Progenitor cell of endocrine pancreas (in vitro differentiated cells): ENCODE results near the gene RUNDC3A. TPM values are rescaled to one million over a fixed set of nuclear protein-coding genes. Genes with fewer than 3 reads are reported as not detected.

ENCODE experiments used
- DNase-seq: peaks from one replicate; pipeline ENCODE4 v3.0.0; 2021; ENCODE audit warnings: low spot score; ENCODE audit not compliant: unreplicated experiment
- H3K27ac Mint-ChIP-seq: 2 replicates; pipeline ENCODE4 v1.8.0; 2021; ENCODE audit warnings: mild to moderate bottlenecking, moderate library complexity, mixed read lengths
- H3K27me3 Mint-ChIP-seq: 2 replicates; pipeline ENCODE4 v1.8.0; 2021; ENCODE audit warnings: mixed read lengths
- H3K36me3 Mint-ChIP-seq: 2 replicates; pipeline ENCODE4 v1.8.0; 2022; ENCODE audit warnings: mixed read lengths; ENCODE audit not compliant: insufficient read depth
- H3K4me1 Mint-ChIP-seq: 2 replicates; pipeline ENCODE4 v1.8.0; 2021; ENCODE audit warnings: low read depth, mixed read lengths
- H3K4me3 Mint-ChIP-seq: 2 replicates; pipeline ENCODE4 v1.8.0; 2021; ENCODE audit warnings: low read depth, mild to moderate bottlenecking, moderate library complexity, mixed read lengths
- H3K9me3 Mint-ChIP-seq: 2 replicates; pipeline ENCODE4 v1.8.0; 2021; ENCODE audit warnings: low read depth, mixed read lengths
- CTCF ChIP-seq: fragments of 200-600 bp; sonication (generic); IDR thresholded peaks from one replicate; pipeline ENCODE4 v1.5.0; 2021; ENCODE audit warnings: antibody characterized with exemption, mild to moderate bottlenecking; ENCODE audit not compliant: unreplicated experiment
- total RNA-seq: library from RNA; stranded (reverse); gene quantifications from 2 replicates; pipeline ENCODE4 v1.2.1, GENCODE V29; 2021

The RUNDC3A gene
- total RNA-seq, 1 donor from 2014 or later = 9.3 TPM

- Mint-ChIP-seq H3K27ac (no peak overlapping the region), H3K27me3 (peaks cover 58% of the 10 kb centered on the region)
These were observed 7.6 kb downstream of the RUNDC3A start for GRCh38 chr17:44315760-44316731.

GRCh38 chr17:44317545-44317944 lies 9.1 kb downstream of the RUNDC3A start:
- H3K27me3 Mint-ChIP-seq = peaks cover 49% of the 10 kb centered on the region
- peaks cover 3% of the 10 kb centered on the region for H3K36me3 Mint-ChIP-seq
- H3K4me3 Mint-ChIP-seq = no peak overlapping the region
- no peaks in the 10 kb centered on the region for H3K9me3 Mint-ChIP-seq
- H3K27ac Mint-ChIP-seq = peak overlapping the region; percentile 51
- peaks cover 9% of the 10 kb centered on the region for H3K4me1 Mint-ChIP-seq
- DNase-seq = no peak
- no peak for TF ChIP-seq CTCF

More at GRCh38 chr17:44315760-44316731, 7.6 kb downstream of the RUNDC3A start:
- Mint-ChIP-seq H3K4me3 (peak overlapping the region; percentile 55), H3K9me3 (no peaks in the 10 kb centered on the region), H3K36me3 (peaks cover 3% of the 10 kb centered on the region), H3K4me1 (peaks cover 9% of the 10 kb centered on the region)
- DNase-seq = no peak
- no peak for TF ChIP-seq CTCF

- peaks cover 9% of the 10 kb centered on the region for H3K4me1 Mint-ChIP-seq
- no peak overlapping the region for H3K4me3 Mint-ChIP-seq
- peaks cover 43% of the 10 kb centered on the region for H3K27me3 Mint-ChIP-seq
- peak overlapping the region; percentile 80 for H3K27ac Mint-ChIP-seq
- DNase-seq = no peak
- no peaks in the 10 kb centered on the region for H3K9me3 Mint-ChIP-seq
- TF ChIP-seq CTCF = no peak
- peaks cover 3% of the 10 kb centered on the region for H3K36me3 Mint-ChIP-seq
These were observed 9.9 kb downstream of the RUNDC3A start for GRCh38 chr17:44318077-44318892.

- DNase-seq = no peak
- Mint-ChIP-seq H3K36me3 (peaks cover 3% of the 10 kb centered on the region), H3K4me3 (no peak overlapping the region), H3K27ac (no peak overlapping the region), H3K4me1 (peaks cover 14% of the 10 kb centered on the region), H3K9me3 (no peaks in the 10 kb centered on the region), H3K27me3 (peaks cover 28% of the 10 kb centered on the region)
- TF ChIP-seq CTCF = no peak
These were observed 11.7 kb downstream of the RUNDC3A start for GRCh38 chr17:44320066-44320465.
